Measurements from ENCODE around the gene BRINP1. TPM values are rescaled to one million over a fixed set of nuclear protein-coding genes. Genes with fewer than 3 reads are reported as not detected.

The BRINP1 gene
- total and polyA plus RNA-seq, 2 of the 8 experiments (the other 6 are each of a cell fraction or from before 2014, with no cell fraction given), result 19.5 to 20.5 TPM

- TF ChIP-seq USF2 (IDR thresholded peaks at IDR 0.05; ENCODE audit: low read length), result no peak
- TF ChIP-seq RAD21 (IDR thresholded peaks at IDR 0.05 in 1 of 2, conservative IDR thresholded peaks at IDR 0.05 in 1 of 2; ENCODE audit: low read depth in 2 of 2, low read length in 2 of 2), result no peak
- TF ChIP-seq POLR2A (IDR thresholded peaks at IDR 0.05; ENCODE audit: control extremely low read depth in 1 of 2, low read depth in 2 of 2, low read length in 2 of 2), result no peak
- no peak for TF ChIP-seq BRCA1 (IDR thresholded peaks at IDR 0.05; ENCODE audit: low read depth, low read length)
- TF ChIP-seq EZH2 (IDR thresholded peaks at IDR 0.05; ENCODE audit: low read depth, low read length, severe bottlenecking), result no peak
- no peak for TF ChIP-seq PHF8 (conservative IDR thresholded peaks at IDR 0.05; ENCODE audit: low read depth, low read length)
- no peak for TF ChIP-seq SIN3A (conservative IDR thresholded peaks at IDR 0.05 in 1 of 2, IDR thresholded peaks at IDR 0.05 in 1 of 2; ENCODE audit: low read depth in 1 of 2, low read length in 2 of 2)
- TF ChIP-seq MAX (IDR thresholded peaks at IDR 0.05), result no peak
- TF ChIP-seq TCF12 (IDR thresholded peaks at IDR 0.05; ENCODE audit: low read depth, low read length), result no peak
- no peak for TF ChIP-seq JUN (IDR thresholded peaks at IDR 0.05; ENCODE audit: low read depth, low read length)
- TF ChIP-seq CHD1 (IDR thresholded peaks at IDR 0.05; ENCODE audit: low read depth, low read length), result no peak
These were observed 95.8 kb downstream of the BRINP1 start (continued) for GRCh38 chr9:119273325-119273904.
